Body of pancreas (tissue), 4 donors: ENCODE data around the gene MACROH2A1.

Experiments
- POLR2A ChIP-seq, 3 donors: fragments of 450-650 bp; IDR thresholded peaks; one replicate each; pipeline ENCODE4 v1.6.1; 2016; ENCODE audit warnings: antibody characterized with exemption in 3 of 3, mild to moderate bottlenecking in 2 of 3
- TF ChIP-seq, protein P1 (sequence below), 7 experiments: fragments of 450-650 bp in 4 of 7; fragments of 200-600 bp in 3 of 7; sonication (generic) in 3 of 7; IDR thresholded peaks; one replicate each; pipeline ENCODE4 v1.5.1; 2016 to 2019; ENCODE audit warnings: antibody characterized with exemption in 7 of 7

DNA sequence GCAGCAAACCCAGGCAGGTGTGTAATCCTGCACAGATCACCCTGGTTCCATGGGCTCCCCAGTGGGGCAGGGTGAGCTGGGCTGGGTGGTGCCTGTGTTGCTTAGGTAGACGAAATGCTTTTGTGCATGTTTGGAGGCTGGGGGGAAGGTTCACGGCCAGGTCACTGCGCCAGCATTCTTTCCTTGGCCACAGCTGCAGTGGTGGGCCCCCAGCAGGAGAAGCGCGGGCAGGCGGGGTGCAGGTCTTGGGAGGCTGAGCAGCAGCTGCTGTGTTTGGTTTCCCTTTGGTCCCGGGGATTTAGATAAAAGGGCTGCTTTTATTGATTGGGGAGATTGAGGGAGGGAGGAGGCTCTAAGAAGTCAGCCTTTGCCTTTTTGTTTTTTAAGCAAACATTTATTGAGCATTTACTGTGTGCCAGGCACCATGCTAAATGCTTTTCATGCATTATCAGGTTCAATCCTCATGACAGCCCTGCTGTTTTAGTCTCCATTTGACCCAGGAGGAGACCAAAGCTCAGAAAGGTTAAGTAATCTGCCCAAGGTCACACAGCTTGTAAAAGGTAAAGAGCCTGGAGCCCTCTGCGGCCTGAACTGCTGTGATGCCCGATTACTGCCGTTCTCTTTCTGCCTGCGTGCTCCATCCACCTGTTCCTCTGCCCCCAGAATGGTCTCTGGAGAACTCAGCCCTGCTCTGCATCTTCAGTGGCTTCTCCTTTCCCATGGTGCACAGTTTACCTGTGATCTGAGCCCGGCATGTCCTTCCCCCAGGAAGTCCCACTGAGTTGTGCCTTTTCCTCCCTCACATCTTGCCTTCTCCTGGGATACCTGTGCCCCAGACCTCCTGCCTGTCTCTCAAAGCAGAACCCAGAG lies 94.4 kb downstream of the MACROH2A1 start:
- TF ChIP-seq, protein P1, sequence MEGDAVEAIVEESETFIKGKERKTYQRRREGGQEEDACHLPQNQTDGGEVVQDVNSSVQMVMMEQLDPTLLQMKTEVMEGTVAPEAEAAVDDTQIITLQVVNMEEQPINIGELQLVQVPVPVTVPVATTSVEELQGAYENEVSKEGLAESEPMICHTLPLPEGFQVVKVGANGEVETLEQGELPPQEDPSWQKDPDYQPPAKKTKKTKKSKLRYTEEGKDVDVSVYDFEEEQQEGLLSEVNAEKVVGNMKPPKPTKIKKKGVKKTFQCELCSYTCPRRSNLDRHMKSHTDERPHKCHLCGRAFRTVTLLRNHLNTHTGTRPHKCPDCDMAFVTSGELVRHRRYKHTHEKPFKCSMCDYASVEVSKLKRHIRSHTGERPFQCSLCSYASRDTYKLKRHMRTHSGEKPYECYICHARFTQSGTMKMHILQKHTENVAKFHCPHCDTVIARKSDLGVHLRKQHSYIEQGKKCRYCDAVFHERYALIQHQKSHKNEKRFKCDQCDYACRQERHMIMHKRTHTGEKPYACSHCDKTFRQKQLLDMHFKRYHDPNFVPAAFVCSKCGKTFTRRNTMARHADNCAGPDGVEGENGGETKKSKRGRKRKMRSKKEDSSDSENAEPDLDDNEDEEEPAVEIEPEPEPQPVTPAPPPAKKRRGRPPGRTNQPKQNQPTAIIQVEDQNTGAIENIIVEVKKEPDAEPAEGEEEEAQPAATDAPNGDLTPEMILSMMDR (IDR thresholded peaks at IDR 0.05): no peak
- TF ChIP-seq POLR2A (IDR thresholded peaks at IDR 0.05): no peak
